ENCODE data around the gene MTFR1L. TPM values are rescaled to one million over a fixed set of nuclear protein-coding genes. Genes with fewer than 3 reads are reported as not detected.
A peak's percentile ranks its signal among the peaks of the same experiment; 100 is the strongest.

The MTFR1L gene
- total RNA-seq, 4 donors from 2014 or later: 91.1 to 107 (median 101) TPM

DNA sequence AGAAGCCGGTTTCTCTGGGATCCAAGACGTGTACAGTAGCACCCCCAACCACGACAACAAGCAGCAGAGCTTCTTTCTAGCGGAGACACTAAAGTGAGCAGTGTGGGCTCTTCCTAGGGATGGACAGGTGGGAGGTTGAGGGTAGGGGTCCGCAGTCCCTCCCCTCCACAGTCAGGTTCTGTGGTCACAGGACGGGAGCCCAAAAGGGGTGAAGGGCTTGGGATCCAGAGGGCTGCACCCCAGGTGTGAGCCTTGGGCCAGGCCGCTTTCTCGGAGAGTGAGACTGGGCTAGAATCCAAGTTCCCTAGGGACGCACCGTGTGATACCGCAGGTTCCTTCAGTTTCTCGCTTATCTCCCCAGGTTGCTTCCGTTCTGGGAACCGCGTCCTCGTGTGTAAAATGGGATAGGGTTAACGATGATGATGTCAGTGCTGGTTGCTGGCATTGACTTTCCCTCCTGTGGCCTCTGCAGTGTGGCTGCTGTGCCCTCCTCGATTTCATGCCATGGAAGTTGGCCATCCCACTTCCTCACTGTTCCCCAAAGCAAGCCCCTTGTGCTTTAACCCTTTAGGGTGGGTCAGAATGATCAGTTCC is 37.0 kb upstream of the MTFR1L start:
- Histone ChIP-seq H3K27ac (replicated peaks in 1 of 4) (no peak overlapping the region), H3K9me3 (no peaks in the 10 kb centered on the region), H3K27me3 (no peaks in the 10 kb centered on the region), H3K36me3 (peaks cover 0 to 29% (median 10%) of the 10 kb centered on the region in 4 donors), H3K4me3 (no peak overlapping the region), H3K4me1 (peaks cover 28 to 51% (median 43%) of the 10 kb centered on the region in 4 donors)
- 87% methylated on average over 10 of the region's 18 CpGs for WGBS
- no peak for DNase-seq (ENCODE audit: extremely low spot score)
- intact Hi-C loops (cut with DNase I): no loop called here
- no peak for TF ChIP-seq POLR2A (IDR thresholded peaks at IDR 0.05; ENCODE audit: low read depth)
- no peak for TF ChIP-seq CTCF (IDR thresholded peaks at IDR 0.05)
- no peak for TF ChIP-seq EP300 (IDR thresholded peaks at IDR 0.05)
- TF ChIP-seq POLR2AphosphoS5 (IDR thresholded peaks at IDR 0.05): no peak

GRCh38 chr1:25784575-25785051 is 35.1 kb upstream of the MTFR1L start:
- Histone ChIP-seq H3K27ac (replicated peaks in 1 of 4) (peak overlapping the region; percentile 50 to 78 (median 68)), H3K9me3 (no peaks in the 10 kb centered on the region), H3K36me3 (peaks cover 0 to 14% (median 0%) of the 10 kb centered on the region in 4 donors), H3K27me3 (no peaks in the 10 kb centered on the region), H3K4me3 (no peak overlapping the region), H3K4me1 (peaks cover 28 to 53% (median 46%) of the 10 kb centered on the region in 4 donors)
- DNase-seq (ENCODE audit: extremely low spot score): no peak
- 45% methylated on average over 9 of the region's 9 CpGs for WGBS
- intact Hi-C loops (cut with DNase I): no loop called here
- TF ChIP-seq POLR2A (IDR thresholded peaks at IDR 0.05; ENCODE audit: low read depth): no peak
- TF ChIP-seq CTCF (IDR thresholded peaks at IDR 0.05): no peak
- TF ChIP-seq POLR2AphosphoS5 (IDR thresholded peaks at IDR 0.05): no peak
- TF ChIP-seq EP300 (IDR thresholded peaks at IDR 0.05): no peak

DNA sequence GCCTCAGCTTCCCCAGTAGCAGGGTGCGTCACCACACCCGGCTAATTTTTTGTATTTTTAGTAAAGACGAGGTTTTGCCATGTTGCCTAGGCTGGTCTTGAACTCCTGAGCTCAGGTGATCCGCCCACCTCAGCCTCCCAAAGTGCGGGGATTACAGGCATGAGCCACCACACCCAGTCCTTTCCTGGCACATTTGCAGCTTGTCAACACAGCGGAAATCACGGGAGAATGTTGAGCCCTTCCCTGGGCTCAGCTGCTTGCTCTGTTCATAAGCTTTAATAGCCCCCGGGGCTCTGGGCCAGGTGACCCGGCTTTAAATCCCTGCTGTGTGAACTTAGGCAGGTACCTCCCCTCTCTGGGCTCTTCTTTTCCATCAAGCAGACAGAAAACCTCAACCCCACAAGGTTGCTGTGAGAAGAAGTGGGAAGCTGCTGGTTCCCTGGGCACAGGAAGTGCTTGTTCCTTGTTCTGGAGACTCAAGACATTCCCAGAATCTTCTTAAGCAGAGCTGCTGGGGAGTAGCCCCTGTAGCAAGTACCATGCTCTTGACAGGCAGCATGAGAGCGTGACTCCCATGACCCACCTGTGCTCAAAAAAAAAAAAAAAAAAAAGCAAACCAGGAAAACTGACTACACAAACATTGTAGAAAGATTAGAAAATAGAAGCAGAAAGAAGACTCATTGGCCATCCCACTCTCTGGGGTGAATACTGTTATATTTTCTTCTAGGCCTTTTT is 34.3 kb upstream of the MTFR1L start:
- Histone ChIP-seq H3K4me1 (peaks cover 28 to 48% (median 44%) of the 10 kb centered on the region in 4 donors), H3K4me3 (no peak overlapping the region), H3K27me3 (no peaks in the 10 kb centered on the region), H3K9me3 (no peaks in the 10 kb centered on the region), H3K27ac (replicated peaks in 1 of 4) (peak overlapping the region; percentile 50 to 78 (median 68)), H3K36me3 (peaks cover 0 to 14% (median 0%) of the 10 kb centered on the region in 4 donors)
- TF ChIP-seq EP300 (IDR thresholded peaks at IDR 0.05) (no peak), CTCF (IDR thresholded peaks at IDR 0.05) (no peak), POLR2A (IDR thresholded peaks at IDR 0.05; ENCODE audit: low read depth) (no peak), POLR2AphosphoS5 (IDR thresholded peaks at IDR 0.05) (no peak)
- no peak for DNase-seq (ENCODE audit: extremely low spot score)
- intact Hi-C loops (cut with DNase I): no loop called here
- WGBS: 81% methylated on average over 10 of the region's 10 CpGs

DNA sequence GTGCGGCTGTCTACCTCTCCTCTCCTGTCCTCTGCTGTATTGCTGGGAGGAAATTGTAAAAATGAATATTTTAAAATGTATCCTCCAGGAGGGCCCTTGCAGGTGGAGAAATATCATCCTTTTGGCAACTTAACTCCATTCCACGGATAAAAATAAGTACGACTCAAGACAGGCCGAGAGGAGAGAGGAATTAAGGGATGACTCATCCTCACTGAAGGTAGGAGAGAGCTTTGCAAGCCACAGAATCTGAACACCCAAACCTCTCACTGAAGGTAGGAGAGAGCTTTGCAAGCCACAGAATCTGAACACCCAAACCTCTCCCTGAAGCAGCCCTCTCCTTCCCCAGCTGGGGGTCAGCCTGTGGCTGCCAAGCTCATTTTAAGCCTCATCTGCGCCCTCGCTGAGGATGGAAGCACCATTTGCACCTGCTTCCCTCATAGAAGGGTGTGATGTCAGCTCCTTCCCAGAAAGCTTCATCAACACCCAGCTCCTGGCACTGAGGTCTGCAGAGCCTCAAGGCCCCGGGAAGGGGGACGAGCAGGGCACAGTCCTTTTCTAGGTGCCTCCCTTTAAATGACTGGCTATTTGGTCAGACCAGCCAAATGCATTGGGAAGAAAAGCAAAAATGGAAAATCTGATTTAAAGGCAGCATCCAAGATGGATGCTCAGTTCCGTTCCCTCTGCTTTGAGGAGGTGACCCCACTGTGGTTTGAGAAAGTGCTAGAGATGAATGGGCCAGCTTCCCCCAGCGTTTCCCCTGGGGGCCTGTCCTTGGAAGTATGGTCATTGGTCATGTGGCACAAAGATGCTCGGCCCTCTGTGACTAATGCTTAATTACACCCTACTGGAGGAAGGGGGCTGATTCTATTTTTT is 32.6 kb upstream of the MTFR1L start:
- H3K27me3 ChIP-seq: no peaks in the 10 kb centered on the region
- no peak overlapping the region for H3K4me3 ChIP-seq
- peaks cover 0 to 13% (median 0%) of the 10 kb centered on the region in 4 donors for H3K36me3 ChIP-seq
- H3K4me1 ChIP-seq: peaks cover 28 to 43% (median 41%) of the 10 kb centered on the region in 4 donors
- no peaks in the 10 kb centered on the region for H3K9me3 ChIP-seq
- WGBS: 52% methylated on average over 11 of the region's 11 CpGs
- intact Hi-C loops (cut with DNase I): no loop called here
- no peak for TF ChIP-seq POLR2AphosphoS5 (IDR thresholded peaks at IDR 0.05)
- TF ChIP-seq CTCF (IDR thresholded peaks at IDR 0.05): no peak
- no peak for DNase-seq (ENCODE audit: extremely low spot score)
- peak overlapping the region; percentile 62 to 78 (median 68) for H3K27ac ChIP-seq (replicated peaks in 1 of 4)

All from esophagus muscularis mucosa (tissue), 4 donors.